GM21360 (cell line): ENCODE results near the gene AQP1.

Source experiments
- ATAC-seq: cut with Tn5 transposase; IDR thresholded peaks from one replicate; pipeline ENCODE4 v1.9.1; 2021; ENCODE audit warnings: mild to moderate bottlenecking, moderate library complexity; ENCODE audit not compliant: unreplicated experiment

The AQP1 gene

GRCh38 chr7:30971440-30971839, 59.8 kb downstream of the AQP1 start:
- no peak for ATAC-seq

- no peak for ATAC-seq
These were observed 60.3 kb downstream of the AQP1 start for GRCh38 chr7:30971840-30972563.

GRCh38 chr7:30973292-30973691, 61.6 kb downstream of the AQP1 start:
- ATAC-seq = no peak

GRCh38 chr7:30973791-30974604, 62.3 kb downstream of the AQP1 start:
- ATAC-seq = no peak

GRCh38 chr7:30974605-30975255, 63.1 kb downstream of the AQP1 start:
- peak; percentile 91 for ATAC-seq
